WI38 (cell line): ENCODE results near the gene PDE3A.
"Not testable (repeated sequence)": the region's sequence is repeated elsewhere in the genome, so short reads cannot be mapped to it uniquely, and the experiment has no call there.

ENCODE experiments used
- H3K4me3 ChIP-seq: 2 replicates; pipeline ENCODE4 v1.5.1; 2011; ENCODE audit warnings: low read depth, mild to moderate bottlenecking, control low read depth, low read length
- TF ChIP-seq, protein P1 (sequence below): IDR thresholded peaks from 2 replicates; pipeline ENCODE4 v1.5.1; 2012; ENCODE audit warnings: low read depth, mild to moderate bottlenecking, control low read depth, low read length

The PDE3A gene

DNA sequence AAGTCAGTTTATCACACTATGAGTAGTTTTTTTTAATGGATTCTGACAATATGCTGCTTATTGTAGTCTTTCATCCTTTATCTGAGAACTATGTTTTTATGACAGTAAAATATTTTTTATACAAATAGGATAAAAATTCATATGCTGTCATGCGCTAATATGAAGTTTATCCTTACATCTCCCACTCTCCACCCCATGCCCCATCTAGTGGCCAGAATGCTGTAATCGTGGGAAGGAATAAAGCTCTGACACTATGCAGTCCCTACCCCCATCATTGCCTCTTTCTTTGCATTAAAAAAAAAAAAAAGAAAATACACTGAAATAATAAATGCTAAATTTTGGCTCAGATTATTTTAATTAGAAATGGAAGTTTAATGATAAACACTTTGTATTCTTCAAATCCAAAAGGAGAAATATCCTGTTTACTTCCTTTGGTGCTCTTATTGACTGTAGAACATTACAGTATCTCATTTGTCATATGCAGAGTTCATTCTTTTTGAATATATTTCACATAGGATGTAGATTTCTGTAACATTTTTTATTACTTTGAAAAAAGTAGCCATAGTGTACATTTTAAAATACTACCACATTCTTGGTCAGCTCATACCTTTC is 180.9 kb downstream of the PDE3A start:
- H3K4me3 ChIP-seq = no peak overlapping the region
- TF ChIP-seq, protein P1, sequence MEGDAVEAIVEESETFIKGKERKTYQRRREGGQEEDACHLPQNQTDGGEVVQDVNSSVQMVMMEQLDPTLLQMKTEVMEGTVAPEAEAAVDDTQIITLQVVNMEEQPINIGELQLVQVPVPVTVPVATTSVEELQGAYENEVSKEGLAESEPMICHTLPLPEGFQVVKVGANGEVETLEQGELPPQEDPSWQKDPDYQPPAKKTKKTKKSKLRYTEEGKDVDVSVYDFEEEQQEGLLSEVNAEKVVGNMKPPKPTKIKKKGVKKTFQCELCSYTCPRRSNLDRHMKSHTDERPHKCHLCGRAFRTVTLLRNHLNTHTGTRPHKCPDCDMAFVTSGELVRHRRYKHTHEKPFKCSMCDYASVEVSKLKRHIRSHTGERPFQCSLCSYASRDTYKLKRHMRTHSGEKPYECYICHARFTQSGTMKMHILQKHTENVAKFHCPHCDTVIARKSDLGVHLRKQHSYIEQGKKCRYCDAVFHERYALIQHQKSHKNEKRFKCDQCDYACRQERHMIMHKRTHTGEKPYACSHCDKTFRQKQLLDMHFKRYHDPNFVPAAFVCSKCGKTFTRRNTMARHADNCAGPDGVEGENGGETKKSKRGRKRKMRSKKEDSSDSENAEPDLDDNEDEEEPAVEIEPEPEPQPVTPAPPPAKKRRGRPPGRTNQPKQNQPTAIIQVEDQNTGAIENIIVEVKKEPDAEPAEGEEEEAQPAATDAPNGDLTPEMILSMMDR = no peak

DNA sequence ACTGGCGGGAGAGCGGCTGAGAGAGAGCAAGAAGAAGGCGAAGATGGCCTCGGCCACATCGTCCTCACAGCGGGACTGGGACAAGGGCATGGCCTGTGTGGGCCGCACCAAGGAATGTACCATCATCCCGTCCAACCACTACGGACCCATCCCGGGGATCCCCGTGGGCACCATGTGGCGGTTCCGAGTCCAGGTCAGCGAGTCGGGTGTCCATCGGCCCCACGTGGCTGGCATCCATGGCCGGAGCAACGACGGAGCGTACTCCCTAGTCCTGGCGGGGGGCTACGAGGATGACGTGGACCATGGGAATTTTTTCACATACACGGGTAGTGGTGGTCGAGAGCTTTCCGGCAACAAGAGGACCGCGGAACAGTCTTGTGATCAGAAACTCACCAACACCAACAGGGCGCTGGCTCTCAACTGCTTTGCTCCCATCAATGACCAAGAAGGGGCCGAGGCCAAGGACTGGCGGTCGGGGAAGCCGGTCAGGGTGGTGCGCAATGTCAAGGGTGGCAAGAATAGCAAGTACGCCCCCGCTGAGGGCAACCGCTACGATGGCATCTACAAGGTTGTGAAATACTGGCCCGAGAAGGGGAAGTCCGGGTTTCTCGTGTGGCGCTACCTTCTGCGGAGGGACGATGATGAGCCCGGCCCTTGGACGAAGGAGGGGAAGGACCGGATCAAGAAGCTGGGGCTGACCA is 183.6 kb downstream of the PDE3A start:
- not testable (repeated sequence) for H3K4me3 ChIP-seq

DNA sequence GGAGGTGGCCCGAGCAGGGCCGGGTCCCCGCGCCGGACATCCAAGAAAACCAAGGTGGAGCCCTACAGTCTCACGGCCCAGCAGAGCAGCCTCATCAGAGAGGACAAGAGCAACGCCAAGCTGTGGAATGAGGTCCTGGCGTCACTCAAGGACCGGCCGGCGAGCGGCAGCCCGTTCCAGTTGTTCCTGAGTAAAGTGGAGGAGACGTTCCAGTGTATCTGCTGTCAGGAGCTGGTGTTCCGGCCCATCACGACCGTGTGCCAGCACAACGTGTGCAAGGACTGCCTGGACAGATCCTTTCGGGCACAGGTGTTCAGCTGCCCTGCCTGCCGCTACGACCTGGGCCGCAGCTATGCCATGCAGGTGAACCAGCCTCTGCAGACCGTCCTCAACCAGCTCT is 184.2 kb downstream of the PDE3A start:
- H3K4me3 ChIP-seq = not testable (repeated sequence)

DNA sequence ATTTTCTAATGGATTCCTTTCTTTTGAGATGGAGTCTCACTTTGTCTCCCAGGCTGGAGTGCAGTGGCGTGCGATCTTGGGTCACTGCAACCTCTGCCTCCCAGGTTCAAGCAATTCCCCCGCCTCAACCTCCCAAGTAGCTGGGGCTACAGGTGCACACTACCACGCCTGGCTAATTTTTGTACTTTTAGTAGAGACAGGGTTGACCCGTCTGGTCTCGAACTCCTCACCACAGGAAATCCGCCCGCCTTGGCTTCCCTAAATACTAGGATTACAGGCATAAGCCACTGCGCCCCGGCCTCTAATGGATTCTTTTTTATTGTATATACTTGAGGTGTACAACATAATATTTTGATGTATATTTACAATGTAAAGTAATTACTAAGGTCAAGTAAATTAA is 186.7 kb downstream of the PDE3A start:
- no peak overlapping the region for H3K4me3 ChIP-seq
- TF ChIP-seq, protein P1 = no peak

DNA sequence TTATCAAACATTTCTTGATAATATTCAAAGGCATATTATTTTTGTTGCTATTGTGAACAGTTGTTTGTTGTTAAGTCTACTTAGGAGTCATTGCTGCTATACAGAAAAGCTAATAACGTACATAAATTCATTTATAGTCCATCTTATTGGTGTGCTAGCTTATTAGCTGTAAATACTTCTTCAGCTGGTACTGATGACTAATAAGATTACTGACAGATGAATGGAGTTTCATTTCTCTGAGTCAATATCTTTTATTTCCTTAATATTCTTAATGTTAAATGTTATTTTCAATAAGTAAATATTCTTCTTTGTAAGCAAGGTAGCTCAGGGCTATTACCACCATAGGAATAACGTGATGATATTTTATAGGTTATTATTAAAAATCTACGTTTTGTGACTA is 187.4 kb downstream of the PDE3A start:
- TF ChIP-seq, protein P1 = no peak
- no peak overlapping the region for H3K4me3 ChIP-seq

DNA sequence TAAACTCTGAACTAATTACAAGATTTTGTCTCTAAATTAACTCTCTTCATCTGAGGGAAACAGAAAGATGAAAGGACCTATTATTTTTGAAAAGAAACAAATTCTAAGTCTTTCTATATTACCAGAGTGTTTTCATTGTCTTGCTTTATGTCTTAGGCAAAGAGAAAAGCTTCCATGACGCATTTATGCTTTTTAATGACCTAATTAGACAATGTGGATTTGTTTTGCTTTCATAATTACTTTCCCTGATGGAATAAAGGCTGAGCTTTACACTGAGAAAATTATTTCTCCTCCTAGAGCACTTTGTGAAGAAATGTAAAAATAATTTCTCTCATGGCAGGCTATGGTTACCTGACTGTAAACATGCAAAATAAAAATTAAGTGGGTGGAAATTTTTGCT is 188.8 kb downstream of the PDE3A start:
- H3K4me3 ChIP-seq = no peak overlapping the region
- TF ChIP-seq, protein P1 = no peak

DNA sequence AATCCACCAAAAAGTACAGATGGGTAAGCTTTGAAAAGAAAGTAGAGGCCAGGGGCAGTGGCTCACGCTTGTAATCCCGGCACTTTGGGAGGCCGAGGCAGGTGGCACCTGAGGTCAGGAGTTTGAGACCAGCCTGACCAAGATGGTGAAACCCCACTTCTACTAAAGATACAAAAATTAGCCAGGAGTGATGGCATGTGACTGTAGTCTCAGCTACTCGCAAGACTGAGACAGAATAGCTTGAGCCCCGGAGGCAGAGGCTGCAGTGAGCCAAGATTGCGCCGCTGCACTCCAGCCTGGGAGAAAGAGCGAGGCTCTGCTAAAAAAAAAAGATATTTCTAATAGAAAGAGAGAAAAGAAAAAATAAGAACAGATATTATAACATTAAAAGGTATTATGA is 192.6 kb downstream of the PDE3A start:
- no peak overlapping the region for H3K4me3 ChIP-seq
- TF ChIP-seq, protein P1 = no peak

DNA sequence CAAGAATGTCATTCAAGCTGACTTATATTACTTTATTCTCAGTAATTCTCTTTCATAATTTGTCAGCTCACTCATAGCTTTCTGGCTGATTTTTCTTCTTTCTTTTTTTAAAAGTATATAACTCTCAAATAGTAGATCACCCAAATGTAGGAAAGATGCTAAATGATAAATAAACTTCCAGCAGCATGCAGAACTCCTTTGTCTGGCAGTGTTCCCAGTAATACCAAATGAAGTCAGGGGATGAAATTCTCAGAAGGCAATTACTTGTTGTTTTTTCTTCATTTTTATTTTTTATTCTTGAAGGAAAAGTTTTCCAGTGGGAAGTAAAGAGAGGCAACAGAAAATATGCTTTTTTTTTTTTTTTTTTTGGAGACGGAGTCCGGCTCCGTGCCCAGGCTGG is 193.5 kb downstream of the PDE3A start:
- TF ChIP-seq, protein P1 = no peak
- H3K4me3 ChIP-seq = no peak overlapping the region
